Astrocyte (in vitro differentiated cells and primary cell): ENCODE results near the gene CTNNA2.

Experiments
- CTCF ChIP-seq: IDR thresholded peaks from 2 replicates; pipeline ENCODE4 v1.5.1; 2011; ENCODE audit warnings: low read depth, mild to moderate bottlenecking, inconsistent platforms, low read length, moderate library complexity; ENCODE audit not compliant: insufficient read depth
- EZH2 ChIP-seq: IDR thresholded peaks from 2 replicates; pipeline ENCODE4 v1.6.1; 2012; ENCODE audit warnings: mild to moderate bottlenecking, low read length, inconsistent platforms; ENCODE audit not compliant: insufficient read depth

- TF ChIP-seq EZH2 (no peak), CTCF (no peak)
Observed at GRCh38 chr2:79717364-79718007, 204.6 kb downstream of the CTNNA2 start.
